ENCODE measurements around the gene SUN2. TPM values are rescaled to one million over a fixed set of nuclear protein-coding genes. Genes with fewer than 3 reads are reported as not detected.
A peak's percentile ranks its signal among the peaks of the same experiment; 100 is the strongest.

Gene SUN2
- polyA plus RNA-seq, 1 donor, result 66.5 TPM

- peaks cover 20% of the 10 kb centered on the region for H3K4me1 ChIP-seq (ENCODE audit: control insufficient read depth, insufficient read depth, low read length)
- no peaks in the 10 kb centered on the region for H3K27me3 ChIP-seq (ENCODE audit: control insufficient read depth, insufficient read depth, low read length)
- no CpG with 5 or more reads among the region's 3 CpGs for WGBS (ENCODE audit: insufficient coverage, low lambda C conversion rate)
- H3K27ac ChIP-seq (ENCODE audit: low read length), result peak overlapping the region; percentile 96
- no peaks in the 10 kb centered on the region for H3K9me3 ChIP-seq (ENCODE audit: control insufficient read depth, low read depth, low read length)
- peaks cover 23% of the 10 kb centered on the region for H3K36me3 ChIP-seq (ENCODE audit: control insufficient read depth, insufficient read depth, low read length)
- no peak for DNase-seq
- peak overlapping the region; percentile 95 for H3K4me3 ChIP-seq (ENCODE audit: low read length)
These were observed 47.8 kb downstream of the SUN2 start for GRCh38 chr22:38707984-38708383.

GRCh38 chr22:38707346-38707745 lies 48.5 kb downstream of the SUN2 start:
- H3K36me3 ChIP-seq (ENCODE audit: control insufficient read depth, insufficient read depth, low read length), result peaks cover 19% of the 10 kb centered on the region
- H3K27ac ChIP-seq (ENCODE audit: low read length), result peak overlapping the region; percentile 96
- DNase-seq, result peak; percentile 73 to 87
- no peaks in the 10 kb centered on the region for H3K27me3 ChIP-seq (ENCODE audit: control insufficient read depth, insufficient read depth, low read length)
- peak overlapping the region; percentile 95 for H3K4me3 ChIP-seq (ENCODE audit: low read length)
- no peaks in the 10 kb centered on the region for H3K9me3 ChIP-seq (ENCODE audit: control insufficient read depth, low read depth, low read length)
- peaks cover 20% of the 10 kb centered on the region for H3K4me1 ChIP-seq (ENCODE audit: control insufficient read depth, insufficient read depth, low read length)
- WGBS (ENCODE audit: insufficient coverage, low lambda C conversion rate), result no CpG with 5 or more reads among the region's 2 CpGs

GRCh38 chr22:38706901-38707195 lies 49.0 kb downstream of the SUN2 start:
- WGBS (ENCODE audit: insufficient coverage, low lambda C conversion rate), result no CpG with 5 or more reads among the region's 4 CpGs
- H3K4me1 ChIP-seq (ENCODE audit: control insufficient read depth, insufficient read depth, low read length), result peaks cover 20% of the 10 kb centered on the region
- H3K27me3 ChIP-seq (ENCODE audit: control insufficient read depth, insufficient read depth, low read length), result no peaks in the 10 kb centered on the region

GRCh38 chr22:38706101-38706900 lies 49.5 kb downstream of the SUN2 start:
- peak in 1 of 2 donors; percentile 76 for DNase-seq
- H3K4me1 ChIP-seq (ENCODE audit: control insufficient read depth, insufficient read depth, low read length), result peaks cover 23% of the 10 kb centered on the region

More at GRCh38 chr22:38706901-38707195, 49.0 kb downstream of the SUN2 start:
- Histone ChIP-seq H3K9me3 (ENCODE audit: control insufficient read depth, low read depth, low read length) (no peaks in the 10 kb centered on the region), H3K27ac (ENCODE audit: low read length) (peak overlapping the region; percentile 96), H3K36me3 (ENCODE audit: control insufficient read depth, insufficient read depth, low read length) (peaks cover 15% of the 10 kb centered on the region), H3K4me3 (ENCODE audit: low read length) (peak overlapping the region; percentile 95)
- no peak for DNase-seq

GRCh38 chr22:38705235-38706100 lies 50.3 kb downstream of the SUN2 start, which contains the start of gene GTPBP1:
TSS of gene GTPBP1 (plus strand) at chr22:38705944. CDS start at chr22:38705956, 12 bp downstream.
- DNase-seq, result peak; percentile 100
- Histone ChIP-seq H3K27ac (ENCODE audit: low read length) (peak within 1 kb of the TSS; percentile 96), H3K4me3 (ENCODE audit: low read length) (peak within 1 kb of the TSS; percentile 95), H3K9me3 (ENCODE audit: control insufficient read depth, low read depth, low read length) (no peaks in the 10 kb centered on the region), H3K36me3 (ENCODE audit: control insufficient read depth, insufficient read depth, low read length) (peaks cover 12% of the 10 kb centered on the region), H3K4me1 (ENCODE audit: control insufficient read depth, insufficient read depth, low read length) (peaks cover 23% of the 10 kb centered on the region), H3K27me3 (ENCODE audit: control insufficient read depth, insufficient read depth, low read length) (no peaks in the 10 kb centered on the region)
- 0% methylated on average over 3 of the region's 55 CpGs for WGBS (ENCODE audit: insufficient coverage, low lambda C conversion rate)

More at GRCh38 chr22:38706101-38706900, 49.5 kb downstream of the SUN2 start:
- Histone ChIP-seq H3K36me3 (ENCODE audit: control insufficient read depth, insufficient read depth, low read length) (peaks cover 12% of the 10 kb centered on the region), H3K27ac (ENCODE audit: low read length) (peak overlapping the region; percentile 96), H3K4me3 (ENCODE audit: low read length) (peak overlapping the region; percentile 95), H3K9me3 (ENCODE audit: control insufficient read depth, low read depth, low read length) (no peaks in the 10 kb centered on the region), H3K27me3 (ENCODE audit: control insufficient read depth, insufficient read depth, low read length) (no peaks in the 10 kb centered on the region)
- WGBS (ENCODE audit: insufficient coverage, low lambda C conversion rate), result no CpG with 5 or more reads among the region's 80 CpGs

GRCh38 chr22:38704654-38705234 lies 51.1 kb downstream of the SUN2 start:
- no peaks in the 10 kb centered on the region for H3K9me3 ChIP-seq (ENCODE audit: control insufficient read depth, low read depth, low read length)
- H3K27me3 ChIP-seq (ENCODE audit: control insufficient read depth, insufficient read depth, low read length), result no peaks in the 10 kb centered on the region
- H3K4me1 ChIP-seq (ENCODE audit: control insufficient read depth, insufficient read depth, low read length), result peaks cover 23% of the 10 kb centered on the region
- 20% methylated on average over 1 of the region's 10 CpGs for WGBS (ENCODE audit: insufficient coverage, low lambda C conversion rate)
- DNase-seq, result peak in 1 of 2 donors; percentile 39
- peak overlapping the region; percentile 28 for H3K4me3 ChIP-seq (ENCODE audit: low read length)
- peaks cover 6% of the 10 kb centered on the region for H3K36me3 ChIP-seq (ENCODE audit: control insufficient read depth, insufficient read depth, low read length)
- peak overlapping the region; percentile 83 for H3K27ac ChIP-seq (ENCODE audit: low read length)

GRCh38 chr22:38700789-38701628 lies 54.8 kb downstream of the SUN2 start, which contains the start of gene JOSD1:
TSS of gene JOSD1 (minus strand) at chr22:38700943. CDS start at chr22:38699987, 956 bp downstream.
- Histone ChIP-seq H3K36me3 (ENCODE audit: control insufficient read depth, insufficient read depth, low read length) (no peaks in the 10 kb centered on the region), H3K27ac (ENCODE audit: low read length) (peak within 1 kb of the TSS; percentile 95), H3K9me3 (ENCODE audit: control insufficient read depth, low read depth, low read length) (no peaks in the 10 kb centered on the region), H3K4me3 (ENCODE audit: low read length) (peak within 1 kb of the TSS; percentile 77), H3K27me3 (ENCODE audit: control insufficient read depth, insufficient read depth, low read length) (no peaks in the 10 kb centered on the region), H3K4me1 (ENCODE audit: control insufficient read depth, insufficient read depth, low read length) (peaks cover 25% of the 10 kb centered on the region)
- DNase-seq, result peak; percentile 96 to 98
- no CpG with 5 or more reads among the region's 94 CpGs for WGBS (ENCODE audit: insufficient coverage, low lambda C conversion rate)

- no peaks in the 10 kb centered on the region for H3K36me3 ChIP-seq (ENCODE audit: control insufficient read depth, insufficient read depth, low read length)
- no CpG with 5 or more reads among the region's 57 CpGs for WGBS (ENCODE audit: insufficient coverage, low lambda C conversion rate)
- H3K27me3 ChIP-seq (ENCODE audit: control insufficient read depth, insufficient read depth, low read length), result no peaks in the 10 kb centered on the region
- H3K27ac ChIP-seq (ENCODE audit: low read length), result peak overlapping the region; percentile 91
- peak in 1 of 2 donors; percentile 61 for DNase-seq
- H3K4me3 ChIP-seq (ENCODE audit: low read length), result peak overlapping the region; percentile 48
- H3K4me1 ChIP-seq (ENCODE audit: control insufficient read depth, insufficient read depth, low read length), result peaks cover 31% of the 10 kb centered on the region
- no peaks in the 10 kb centered on the region for H3K9me3 ChIP-seq (ENCODE audit: control insufficient read depth, low read depth, low read length)
These were observed 55.5 kb downstream of the SUN2 start for GRCh38 chr22:38700270-38700788.

GRCh38 chr22:38699784-38700183 lies 56.0 kb downstream of the SUN2 start:
- H3K4me3 ChIP-seq (ENCODE audit: low read length), result peak overlapping the region; percentile 48
- WGBS (ENCODE audit: insufficient coverage, low lambda C conversion rate), result no CpG with 5 or more reads among the region's 6 CpGs
- H3K4me1 ChIP-seq (ENCODE audit: control insufficient read depth, insufficient read depth, low read length), result peaks cover 31% of the 10 kb centered on the region
- no peaks in the 10 kb centered on the region for H3K27me3 ChIP-seq (ENCODE audit: control insufficient read depth, insufficient read depth, low read length)
- no peaks in the 10 kb centered on the region for H3K9me3 ChIP-seq (ENCODE audit: control insufficient read depth, low read depth, low read length)
- peak overlapping the region; percentile 91 for H3K27ac ChIP-seq (ENCODE audit: low read length)
- peak in 1 of 2 donors; percentile 70 for DNase-seq
- H3K36me3 ChIP-seq (ENCODE audit: control insufficient read depth, insufficient read depth, low read length), result no peaks in the 10 kb centered on the region

All from large intestine (tissue), 3 donors.